H9 (cell line): Measurements from ENCODE around the gene COX4I2. TPM values are rescaled to one million over a fixed set of nuclear protein-coding genes. Genes with fewer than 3 reads are reported as not detected.

Experiments used
- DNase-seq: peaks from one replicate; pipeline ENCODE4 v3.0.0-alpha.2; 2017
- H2AFZ ChIP-seq: one replicate; pipeline ENCODE4 v1.6.1; 2013; ENCODE audit warnings: mild to moderate bottlenecking, low read length, control low read depth, moderate library complexity
- H2AK5ac ChIP-seq: 2 replicates; pipeline ENCODE4 v1.6.1; 2013; ENCODE audit warnings: low read length, control low read depth, mixed read lengths; ENCODE audit not compliant: insufficient read length
- H2BK120ac ChIP-seq: one replicate; pipeline ENCODE4 v1.6.1; 2013; ENCODE audit warnings: low read depth, mild to moderate bottlenecking, low read length, control low read depth, inconsistent platforms; ENCODE audit not compliant: poor library complexity, severe bottlenecking
- H2BK12ac ChIP-seq: 2 replicates; pipeline ENCODE4 v1.6.1; 2013; ENCODE audit warnings: low read length, control low read depth, mixed read lengths, low read depth; ENCODE audit not compliant: insufficient read length
- H2BK15ac ChIP-seq: 2 replicates; pipeline ENCODE4 v1.6.1; 2013; ENCODE audit warnings: low read depth, low read length, control low read depth
- H2BK20ac ChIP-seq: one replicate; pipeline ENCODE4 v1.6.1; 2013; ENCODE audit warnings: low read depth, mild to moderate bottlenecking, low read length, control low read depth, inconsistent platforms; ENCODE audit not compliant: poor library complexity, severe bottlenecking
- H2BK5ac ChIP-seq: 2 replicates; pipeline ENCODE4 v1.6.1; 2013; ENCODE audit warnings: low read length, control low read depth, mixed read lengths; ENCODE audit not compliant: insufficient read length
- H3K14ac ChIP-seq: 2 replicates; pipeline ENCODE4 v1.6.1; 2013; ENCODE audit warnings: low read length, control low read depth; ENCODE audit not compliant: insufficient read depth
- H3K18ac ChIP-seq: 2 replicates; pipeline ENCODE4 v1.6.1; 2013; ENCODE audit warnings: low read depth, mild to moderate bottlenecking, mixed read lengths, low read length, control low read depth; ENCODE audit not compliant: insufficient read length
- H3K23ac ChIP-seq: 2 replicates; pipeline ENCODE4 v1.6.1; 2013; ENCODE audit warnings: low read length, control low read depth, mixed read lengths, low read depth; ENCODE audit not compliant: insufficient read length
- H3K23me2 ChIP-seq: 2 replicates; pipeline ENCODE4 v1.6.1; 2013; ENCODE audit warnings: low read depth, mild to moderate bottlenecking, mixed read lengths, low read length, control low read depth; ENCODE audit not compliant: insufficient read length, poor library complexity, severe bottlenecking
- H3K27ac ChIP-seq: 2 replicates; pipeline ENCODE4 v1.5.1; 2013; ENCODE audit warnings: low read length, control low read depth, mixed read lengths, low read depth; ENCODE audit not compliant: insufficient read length
- H3K27me3 ChIP-seq: 2 replicates; pipeline ENCODE4 v1.6.1; 2013; ENCODE audit warnings: low read length, control low read depth, inconsistent platforms; ENCODE audit not compliant: insufficient read depth
- H3K4ac ChIP-seq: 2 replicates; pipeline ENCODE4 v1.6.1; 2013; ENCODE audit warnings: low read depth, mild to moderate bottlenecking, control low read depth, inconsistent platforms, low read length, moderate library complexity
- H3K4me1 ChIP-seq: 2 replicates; pipeline ENCODE4 v1.6.1; 2013; ENCODE audit warnings: low read length, control low read depth, inconsistent platforms; ENCODE audit not compliant: insufficient read depth
- H3K4me2 ChIP-seq: 2 replicates; pipeline ENCODE4 v1.6.1; 2013; ENCODE audit warnings: low read length, control low read depth, mixed read lengths; ENCODE audit not compliant: insufficient read length, insufficient read depth
- H3K56ac ChIP-seq: 2 replicates; pipeline ENCODE4 v1.6.1; 2013; ENCODE audit warnings: low read depth, mild to moderate bottlenecking, mixed read lengths, low read length, control low read depth; ENCODE audit not compliant: insufficient read length
- H3K79me1 ChIP-seq: 2 replicates; pipeline ENCODE4 v1.6.1; 2013; ENCODE audit warnings: low read depth, mild to moderate bottlenecking, moderate library complexity, low read length, control low read depth, inconsistent platforms; ENCODE audit not compliant: insufficient read depth, poor library complexity, severe bottlenecking
- H3K79me2 ChIP-seq: 2 replicates; pipeline ENCODE4 v1.6.1; 2013; ENCODE audit warnings: low read length, control low read depth, inconsistent platforms; ENCODE audit not compliant: insufficient read depth
- H3K9ac ChIP-seq: 2 replicates; pipeline ENCODE4 v1.6.1; 2013; ENCODE audit warnings: low read length, control low read depth, mixed read lengths; ENCODE audit not compliant: insufficient read length; ENCODE audit errors: extremely low read depth
- H3K9me3 ChIP-seq: one replicate; pipeline ENCODE4 v1.6.1; 2013; ENCODE audit warnings: low read depth, low read length, inconsistent platforms; ENCODE audit not compliant: control insufficient read depth
- H3T11ph ChIP-seq: one replicate; pipeline ENCODE4 v1.6.1; 2013; ENCODE audit warnings: mild to moderate bottlenecking, low read length, control low read depth, inconsistent platforms
- H4K20me1 ChIP-seq: one replicate; pipeline ENCODE4 v1.6.1; 2013; ENCODE audit not compliant: control insufficient read depth, insufficient read length, insufficient read depth
- H4K5ac ChIP-seq: 2 replicates; pipeline ENCODE4 v1.6.1; 2013; ENCODE audit warnings: low read depth, mild to moderate bottlenecking, mixed read lengths, low read length, control low read depth; ENCODE audit not compliant: insufficient read length
- H4K8ac ChIP-seq: replicated peaks from 2 replicates; pipeline ENCODE4 v1.6.1; 2013; ENCODE audit warnings: low read length, control low read depth, mixed read lengths, low read depth; ENCODE audit not compliant: insufficient read length
- H4K91ac ChIP-seq: 2 replicates; pipeline ENCODE4 v1.6.1; 2013; ENCODE audit warnings: low read depth, mild to moderate bottlenecking, moderate library complexity, mixed read lengths, low read length, control low read depth; ENCODE audit not compliant: insufficient read length
- H3K27ac Mint-ChIP-seq, 3 experiments: 2 replicates in 2 of 3; 3 replicates in 1 of 3; pipeline ENCODE4 v1.8.0; 2020 to 2021; ENCODE audit warnings: mixed read lengths in 3 of 3, mild to moderate bottlenecking in 1 of 3, moderate library complexity in 1 of 3
- H3K27me3 Mint-ChIP-seq: 2 replicates; pipeline ENCODE4 v1.8.0; 2021; ENCODE audit warnings: low read depth, mild to moderate bottlenecking, moderate library complexity, mixed read lengths
- H3K36me3 Mint-ChIP-seq, 3 experiments: 2 replicates in 2 of 3; 3 replicates in 1 of 3; pipeline ENCODE4 v1.8.0; 2020 to 2021; ENCODE audit warnings: low read depth in 3 of 3, mixed read lengths in 3 of 3; ENCODE audit not compliant: insufficient read depth in 1 of 3
- H3K4me1 Mint-ChIP-seq, 2 experiments: 2 replicates each; pipeline ENCODE4 v1.8.0; 2020; ENCODE audit warnings: mixed read lengths in 2 of 2
- H3K4me3 Mint-ChIP-seq, 2 experiments: 2 replicates in 1 of 2; 3 replicates in 1 of 2; pipeline ENCODE4 v1.8.0; 2020 to 2021; ENCODE audit warnings: mild to moderate bottlenecking in 2 of 2, mixed read lengths in 2 of 2, moderate library complexity in 1 of 2
- H3K9me3 Mint-ChIP-seq, 2 experiments: 2 replicates in 1 of 2; 3 replicates in 1 of 2; pipeline ENCODE4 v1.8.0; 2020; ENCODE audit warnings: mild to moderate bottlenecking in 2 of 2, mixed read lengths in 2 of 2, moderate library complexity in 1 of 2
- WGBS: extraction: QIAGEN DNeasy Blood & Tissue Kit; methylation state at CpG from one replicate; pipeline ENCODE4 v1.1.7; 2013; ENCODE audit warnings: missing lambda C conversion rate, low lambda C conversion rate, mixed read lengths; ENCODE audit not compliant: insufficient read length; ENCODE audit errors: extremely low coverage; 5-methylcytosine and 5-hydroxymethylcytosine counted together
- total RNA-seq: library from RNA; stranded (reverse); gene quantifications from 2 replicates; pipeline ENCODE4 v1.2.1, GENCODE V29; 2021
- TF ChIP-seq, protein P1 (sequence below): fragments of 200-600 bp; sonication (generic); conservative IDR thresholded peaks from 3 replicates; pipeline ENCODE4 v1.8.0; 2021; ENCODE audit warnings: antibody characterized with exemption, mild to moderate bottlenecking

The COX4I2 gene
- total RNA-seq, 1 experiment from 2014 or later: not detected

DNA sequence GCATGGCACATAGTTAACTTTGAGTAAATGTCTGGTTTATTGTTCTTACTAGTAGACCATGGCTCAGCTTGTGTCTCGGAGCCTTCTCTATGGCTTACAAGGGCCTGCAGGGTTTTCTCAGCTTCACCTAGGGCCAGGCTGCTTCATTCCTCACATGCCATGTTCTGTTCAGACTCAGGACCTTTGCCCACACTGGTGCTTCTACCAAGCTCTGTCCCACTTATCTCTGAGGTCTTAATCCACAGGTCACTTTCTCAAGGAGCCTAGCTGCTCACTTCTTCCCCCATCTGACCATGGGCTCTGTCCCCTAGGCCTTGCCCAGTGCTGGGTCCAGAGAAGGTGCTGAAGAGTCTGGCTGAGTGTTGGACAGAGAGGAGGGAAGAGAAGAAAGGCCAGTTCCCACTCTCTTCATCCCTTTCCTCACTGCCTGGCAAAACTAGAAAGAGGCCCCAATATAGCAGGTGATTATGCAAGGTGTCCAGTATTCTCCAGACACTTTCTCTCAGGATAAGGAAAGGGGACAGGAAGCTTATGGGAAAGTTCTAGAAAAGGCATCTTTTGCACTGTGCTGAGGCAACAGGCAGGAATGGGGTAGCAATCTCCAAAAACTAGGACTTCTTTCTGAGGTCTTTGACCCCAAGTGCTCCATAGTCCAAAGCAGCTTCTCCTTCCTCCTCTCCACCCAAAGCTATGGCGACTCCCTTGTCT, 40.0 kb downstream of the COX4I2 start:
- Histone ChIP-seq H3K27me3 (no peaks in the 10 kb centered on the region), H2BK120ac (no peak overlapping the region), H3K14ac (peak overlapping the region; percentile 16; the same call in 1 of the 2 replicates), H2AFZ (no peak overlapping the region), H3K79me1 (no peaks in the 10 kb centered on the region), H3K9ac (no peak overlapping the region), H3K4ac (no peak overlapping the region), H3K18ac (no peak overlapping the region), H3K4me2 (no peak overlapping the region), H2AK5ac (no peak overlapping the region), H3K79me2 (no peaks in the 10 kb centered on the region), H4K8ac (no peak overlapping the region), H3K23me2 (no peaks in the 10 kb centered on the region), H3K9me3 (no peaks in the 10 kb centered on the region), H4K91ac (no peak overlapping the region), H2BK20ac (no peak overlapping the region), H2BK5ac (no peak overlapping the region), H3T11ph (no peak overlapping the region), H2BK12ac (no peak overlapping the region), H4K20me1 (no peaks in the 10 kb centered on the region), H3K4me1 (no peaks in the 10 kb centered on the region), H3K56ac (no peak overlapping the region), H2BK15ac (no peak overlapping the region), H3K23ac (no peak overlapping the region), H3K27ac (no peak overlapping the region), H4K5ac (no peak overlapping the region)
- H3K4me3 Mint-ChIP-seq: no peak overlapping the region
- H3K4me1 Mint-ChIP-seq: peaks cover 29 to 44% of the 10 kb centered on the region in 2 experiments
- WGBS: no CpG with 5 or more reads among the region's 2 CpGs
- H3K36me3 Mint-ChIP-seq: peaks cover 0 to 45% (median 13%) of the 10 kb centered on the region in 3 experiments; a peak in 5 of 7 replicates
- no peaks in the 10 kb centered on the region for H3K9me3 Mint-ChIP-seq
- peak overlapping the region in 1 of 3 experiments; percentile 90; a peak in 2 of 7 replicates for H3K27ac Mint-ChIP-seq
- H3K27me3 Mint-ChIP-seq: no peaks in the 10 kb centered on the region
- TF ChIP-seq, protein P1, sequence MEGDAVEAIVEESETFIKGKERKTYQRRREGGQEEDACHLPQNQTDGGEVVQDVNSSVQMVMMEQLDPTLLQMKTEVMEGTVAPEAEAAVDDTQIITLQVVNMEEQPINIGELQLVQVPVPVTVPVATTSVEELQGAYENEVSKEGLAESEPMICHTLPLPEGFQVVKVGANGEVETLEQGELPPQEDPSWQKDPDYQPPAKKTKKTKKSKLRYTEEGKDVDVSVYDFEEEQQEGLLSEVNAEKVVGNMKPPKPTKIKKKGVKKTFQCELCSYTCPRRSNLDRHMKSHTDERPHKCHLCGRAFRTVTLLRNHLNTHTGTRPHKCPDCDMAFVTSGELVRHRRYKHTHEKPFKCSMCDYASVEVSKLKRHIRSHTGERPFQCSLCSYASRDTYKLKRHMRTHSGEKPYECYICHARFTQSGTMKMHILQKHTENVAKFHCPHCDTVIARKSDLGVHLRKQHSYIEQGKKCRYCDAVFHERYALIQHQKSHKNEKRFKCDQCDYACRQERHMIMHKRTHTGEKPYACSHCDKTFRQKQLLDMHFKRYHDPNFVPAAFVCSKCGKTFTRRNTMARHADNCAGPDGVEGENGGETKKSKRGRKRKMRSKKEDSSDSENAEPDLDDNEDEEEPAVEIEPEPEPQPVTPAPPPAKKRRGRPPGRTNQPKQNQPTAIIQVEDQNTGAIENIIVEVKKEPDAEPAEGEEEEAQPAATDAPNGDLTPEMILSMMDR: no peak
- no peak for DNase-seq
